Ovary (tissue), 9 donors: ENCODE measurements around the gene CBLIF. TPM values are rescaled to one million over a fixed set of nuclear protein-coding genes. Genes with fewer than 3 reads are reported as not detected.

Source experiments
- DNase-seq, 5 donors: peaks; one replicate each; pipeline ENCODE4 v3.0.0-alpha.2; 2019 to 2020
- H3K27ac ChIP-seq, 2 donors: fragments of 200-600 bp; one replicate each; pipeline versions ENCODE4 v1.5.1 to v1.8.0; 2019 to 2022
- H3K27me3 ChIP-seq: fragments of 200-600 bp; one replicate; pipeline ENCODE4 v1.8.0; 2022
- H3K36me3 ChIP-seq: fragments of 200-600 bp; sonication (generic); one replicate; pipeline ENCODE4 v1.5.1; 2019
- H3K4me1 ChIP-seq: one replicate; pipeline ENCODE4 v1.8.1; 2013; ENCODE audit warnings: mild to moderate bottlenecking, moderate library complexity; ENCODE audit not compliant: insufficient read depth
- H3K4me3 ChIP-seq: fragments of 200-600 bp; sonication (generic); one replicate; pipeline ENCODE4 v1.5.1; 2017
- H3K9me3 ChIP-seq, 2 donors: fragments of 200-600 bp in 1 of 2; sonication (generic) in 1 of 2; one replicate each; pipeline versions ENCODE4 v1.5.1 to v1.8.1; 2013 to 2019; ENCODE audit warnings: mild to moderate bottlenecking in 1 of 2, moderate library complexity in 1 of 2
- EP300 ChIP-seq: sonication (generic); formaldehyde crosslinking; IDR thresholded peaks from one replicate; pipeline ENCODE4 v1.6.1; 2017; ENCODE audit warnings: antibody characterized with exemption
- POLR2A ChIP-seq: fragments of 450-650 bp; IDR thresholded peaks from one replicate; pipeline ENCODE4 v1.6.1; 2017; ENCODE audit warnings: antibody characterized with exemption, mild to moderate bottlenecking, moderate library complexity
- WGBS, 3 donors: extraction: QIAGEN DNeasy Blood & Tissue Kit in 1 of 3; methylation state at CpG; one replicate each; pipeline versions ENCODE4 v1.1.5 to v1.1.7; 2013 to 2017; 5-methylcytosine and 5-hydroxymethylcytosine counted together
- intact Hi-C, 4 donors: fragments of 100-400 bp; cut with DNase I; formaldehyde crosslinking; loops; one replicate each; pipeline versions ENCODE4 v1.11.0 to v1.15.1; 2022 to 2023
- polyA plus RNA-seq, 2 donors: library from polyadenylated mRNA; stranded (reverse); fragments of 200-250 nt in 1 of 2; fragments of 350-450 nt in 1 of 2; fragmentation: Illumina TruSeq in 1 of 2; extraction: RNeasy Lipid Tissue Mini Kit (QIAGEN cat#74804) in 1 of 2; gene quantifications; one replicate each; pipeline ENCODE4 v1.2.3, GENCODE V29; 2013 to 2014
- total RNA-seq, 7 donors: library from RNA; depleted of rRNA in 2 of 7; stranded (reverse); fragments of >200 nt in 2 of 7; fragmentation: NEBNext Ultra II Directional in 3 of 7; extraction: Animal tissue kit (Norgen Biotek cat#: 25700) in 3 of 7; gene quantifications; one replicate each; pipeline versions ENCODE4 v1.1.0 to v1.2.4, GENCODE V29; 2016 to 2023
- TF ChIP-seq, protein P1 (sequence below), 3 donors: fragments of 450-650 bp in 2 of 3; fragments of 200-600 bp in 1 of 3; IDR thresholded peaks; one replicate each; pipeline versions ENCODE4 v1.5.1 to v1.8.0; 2016 to 2022; ENCODE audit warnings: antibody characterized with exemption in 3 of 3, mild to moderate bottlenecking in 1 of 3
- donor health status: DM: no; HTN: no; CAD: no; lungs with moderate emphysema.
- donor health status: DM: no; HTN: no; CAD: no.
- donor health status: Bipolar disorder and iron deficiency.
- donor health status: DM: yes; HTN: yes; CAD: no.
- donor health status: DM: no; HTN: no; CAD: no.
- donor health status: DM: yes; HTN: yes; CAD: no.

Gene CBLIF
- total and polyA plus RNA-seq, 9 donors, result not detected

DNA sequence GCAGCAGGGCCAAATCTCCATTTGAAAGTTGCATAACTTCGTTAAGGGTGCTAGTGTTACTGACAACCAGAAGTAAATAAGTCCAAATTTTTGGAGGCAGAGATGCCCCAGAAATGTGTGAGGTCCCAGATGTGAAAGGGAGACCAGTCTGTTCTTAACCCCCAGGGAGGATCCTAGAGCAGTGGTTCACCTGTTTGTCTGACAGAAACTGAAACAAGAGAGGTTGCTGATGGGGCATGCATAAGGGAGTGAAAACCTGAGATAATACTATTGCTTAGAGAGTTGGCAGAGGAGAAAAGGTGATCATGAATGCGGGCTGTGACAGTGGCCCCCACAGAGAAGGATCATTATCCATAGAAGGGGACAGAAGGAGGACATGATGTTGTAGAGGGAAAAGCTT lies 3.8 kb downstream of the CBLIF start:
- Histone ChIP-seq H3K4me1 (no peaks in the 10 kb centered on the region), H3K27ac (no peak overlapping the region), H3K4me3 (no peak overlapping the region), H3K36me3 (no peaks in the 10 kb centered on the region), H3K9me3 (no peaks in the 10 kb centered on the region), H3K27me3 (no peaks in the 10 kb centered on the region)
- intact Hi-C loops, result loop anchor here in 1 of 4 donors (10.0 kb wide), 1 partner anchor 1183 kb away; no protein-coding TSS in a partner anchor
- TF ChIP-seq EP300, result no peak
- TF ChIP-seq POLR2A, result no peak
- TF ChIP-seq, protein P1, sequence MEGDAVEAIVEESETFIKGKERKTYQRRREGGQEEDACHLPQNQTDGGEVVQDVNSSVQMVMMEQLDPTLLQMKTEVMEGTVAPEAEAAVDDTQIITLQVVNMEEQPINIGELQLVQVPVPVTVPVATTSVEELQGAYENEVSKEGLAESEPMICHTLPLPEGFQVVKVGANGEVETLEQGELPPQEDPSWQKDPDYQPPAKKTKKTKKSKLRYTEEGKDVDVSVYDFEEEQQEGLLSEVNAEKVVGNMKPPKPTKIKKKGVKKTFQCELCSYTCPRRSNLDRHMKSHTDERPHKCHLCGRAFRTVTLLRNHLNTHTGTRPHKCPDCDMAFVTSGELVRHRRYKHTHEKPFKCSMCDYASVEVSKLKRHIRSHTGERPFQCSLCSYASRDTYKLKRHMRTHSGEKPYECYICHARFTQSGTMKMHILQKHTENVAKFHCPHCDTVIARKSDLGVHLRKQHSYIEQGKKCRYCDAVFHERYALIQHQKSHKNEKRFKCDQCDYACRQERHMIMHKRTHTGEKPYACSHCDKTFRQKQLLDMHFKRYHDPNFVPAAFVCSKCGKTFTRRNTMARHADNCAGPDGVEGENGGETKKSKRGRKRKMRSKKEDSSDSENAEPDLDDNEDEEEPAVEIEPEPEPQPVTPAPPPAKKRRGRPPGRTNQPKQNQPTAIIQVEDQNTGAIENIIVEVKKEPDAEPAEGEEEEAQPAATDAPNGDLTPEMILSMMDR (IDR thresholded peaks at IDR 0.05), result no peak
- no peak for DNase-seq
- 89 to 90% (median 90%) methylated on average over 2 of the region's 2 CpGs for WGBS, 3 donors

DNA sequence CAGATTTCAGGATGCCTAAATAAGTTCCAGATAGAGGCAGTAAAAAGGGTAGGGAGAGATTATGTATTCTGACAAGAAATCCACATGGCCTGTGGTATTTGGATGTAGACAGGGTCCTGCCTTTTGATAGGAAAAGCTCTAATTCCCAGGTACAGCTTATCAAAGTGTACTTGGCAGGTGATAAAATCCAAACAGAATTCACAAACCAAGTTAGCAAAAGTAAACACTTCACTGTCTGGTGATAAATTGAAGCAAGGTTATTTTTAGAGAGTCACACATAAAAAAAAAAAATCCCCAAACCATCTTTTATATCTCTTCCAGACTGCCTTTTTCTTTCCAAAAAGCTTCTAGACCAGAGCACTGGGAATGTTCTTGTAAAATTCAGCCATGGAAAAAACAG lies 5.7 kb downstream of the CBLIF start:
- no peaks in the 10 kb centered on the region for H3K27me3 ChIP-seq
- no peaks in the 10 kb centered on the region for H3K4me1 ChIP-seq
- no peak for TF ChIP-seq POLR2A
- TF ChIP-seq, protein P1 (IDR thresholded peaks at IDR 0.05), result no peak
- no peak for TF ChIP-seq EP300
- H3K4me3 ChIP-seq, result no peak overlapping the region
- no peaks in the 10 kb centered on the region for H3K9me3 ChIP-seq
- intact Hi-C loops, result loop anchor here in 1 of 4 donors (10.0 kb wide), 1 partner anchor 1185 kb away; no protein-coding TSS in a partner anchor
- DNase-seq, result no peak
- no peak overlapping the region for H3K27ac ChIP-seq
- no peaks in the 10 kb centered on the region for H3K36me3 ChIP-seq

DNA sequence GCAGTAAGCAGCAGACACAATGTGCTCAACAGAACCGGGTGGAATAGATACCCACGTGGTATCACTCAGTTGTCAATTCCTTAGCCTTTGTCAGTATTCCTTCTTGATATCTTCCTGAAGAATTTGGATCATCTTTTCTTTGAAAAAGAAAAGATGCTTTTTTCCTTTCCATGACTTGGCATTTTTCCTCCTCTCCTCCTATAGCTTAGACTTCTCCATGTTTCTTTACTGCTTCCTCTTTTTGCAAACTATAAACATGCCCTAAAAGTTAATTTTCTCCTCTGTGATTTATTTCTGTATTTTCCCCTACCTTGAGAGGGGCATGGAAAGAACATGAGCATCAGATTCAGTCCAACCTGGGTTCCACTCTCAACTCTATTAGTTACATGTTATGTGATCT lies 11.7 kb downstream of the CBLIF start:
- Histone ChIP-seq H3K4me3 (no peak overlapping the region), H3K36me3 (no peaks in the 10 kb centered on the region), H3K4me1 (no peaks in the 10 kb centered on the region), H3K27ac (no peak overlapping the region), H3K27me3 (no peaks in the 10 kb centered on the region), H3K9me3 (no peaks in the 10 kb centered on the region)
- no peak for DNase-seq
- WGBS, 3 donors, result 80 to 86% (median 82%) methylated on average over 2 of the region's 2 CpGs
- no peak for TF ChIP-seq POLR2A
- TF ChIP-seq EP300, result no peak
- TF ChIP-seq, protein P1 (IDR thresholded peaks at IDR 0.05), result no peak
- intact Hi-C loops, result no loop called here

DNA sequence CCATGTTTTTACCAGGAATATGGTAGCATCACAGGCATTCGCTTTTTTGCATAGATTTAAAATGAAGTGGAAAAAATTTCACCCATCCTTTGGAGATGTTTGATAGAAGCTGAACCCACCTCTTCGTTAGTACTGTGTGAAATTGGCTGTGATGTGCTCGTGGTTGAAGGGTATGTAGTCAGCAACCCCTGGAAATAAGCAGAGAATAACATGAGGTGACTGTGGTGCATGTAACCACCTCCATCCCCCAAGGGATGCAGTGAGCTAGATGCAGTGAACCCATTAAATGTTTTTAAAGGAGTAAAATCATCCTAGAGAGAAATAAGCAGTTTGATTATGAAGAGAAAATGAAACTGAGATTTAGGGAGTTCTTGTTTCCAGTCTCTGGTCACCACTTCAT lies 15.9 kb downstream of the CBLIF start:
- no peaks in the 10 kb centered on the region for H3K9me3 ChIP-seq
- H3K27ac ChIP-seq, result no peak overlapping the region
- no peak for DNase-seq
- 89 to 94% (median 90%) methylated on average over 3 of the region's 3 CpGs for whole genome bisulfite sequencing, 3 donors
- intact Hi-C loops, result no loop called here
- no peaks in the 10 kb centered on the region for H3K4me1 ChIP-seq
- no peaks in the 10 kb centered on the region for H3K36me3 ChIP-seq
- no peaks in the 10 kb centered on the region for H3K27me3 ChIP-seq
- TF ChIP-seq EP300 (no peak), POLR2A (no peak)
- no peak overlapping the region for H3K4me3 ChIP-seq

DNA sequence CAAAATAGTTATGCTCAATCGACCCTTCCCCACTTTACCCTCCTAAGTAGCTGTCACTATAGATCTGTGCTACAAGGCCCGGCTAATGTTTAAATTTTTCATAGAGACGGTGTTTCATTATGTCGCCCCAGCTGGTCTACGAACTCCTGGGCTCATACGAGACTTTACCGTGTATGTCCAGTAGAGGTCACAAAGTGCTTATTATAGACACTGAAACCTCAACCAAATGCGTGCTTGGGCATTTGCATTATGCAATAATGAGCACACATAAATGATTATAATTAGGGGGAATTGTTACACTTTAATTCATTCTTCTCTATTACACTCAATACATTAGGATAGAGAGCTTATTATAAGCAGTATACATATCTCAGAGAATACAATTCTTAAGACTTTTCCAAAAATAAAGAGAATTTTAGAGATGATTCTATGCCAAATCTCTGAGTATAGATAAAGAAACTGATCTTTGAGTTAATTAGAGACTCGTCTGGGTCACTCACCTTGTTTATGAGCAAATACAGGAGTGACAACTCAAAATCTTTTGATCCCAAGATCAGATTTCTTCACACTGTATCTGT lies 22.2 kb downstream of the CBLIF start:
- Histone ChIP-seq H3K9me3 (no peaks in the 10 kb centered on the region), H3K4me3 (no peak overlapping the region), H3K4me1 (peaks cover 1% of the 10 kb centered on the region), H3K27me3 (no peaks in the 10 kb centered on the region), H3K36me3 (no peaks in the 10 kb centered on the region), H3K27ac (no peak overlapping the region)
- intact Hi-C loops, result no loop called here
- 1 to 6% (median 2%) methylated on average over 9 of the region's 9 CpGs for WGBS, 3 donors
- TF ChIP-seq POLR2A (no peak), EP300 (no peak)
- TF ChIP-seq, protein P1 (IDR thresholded peaks at IDR 0.05), result peak in 2 of 3 donors; percentile 52 to 67
- DNase-seq, result peak in 1 of 5 donors; percentile 30
